ENCODE data around the gene GSTM4.
"Not testable (repeated sequence)": the region's sequence is repeated elsewhere in the genome, so short reads cannot be mapped to it uniquely, and the experiment has no call there.

The GSTM4 gene

GRCh38 chr1:109639841-109640184 is 16.1 kb upstream of the GSTM4 start:
- no peak for DNase-seq

- DNase-seq = peak; percentile 94
These were observed 15.5 kb upstream of the GSTM4 start for GRCh38 chr1:109640285-109640865.

GRCh38 chr1:109641078-109641740 is 14.7 kb upstream of the GSTM4 start:
- DNase-seq = no peak

GRCh38 chr1:109641861-109642260 is 14.0 kb upstream of the GSTM4 start:
- DNase-seq = no peak

GRCh38 chr1:109642626-109643025 is 13.3 kb upstream of the GSTM4 start:
- DNase-seq = no peak

- peak; percentile 91 for DNase-seq
These were observed 12.3 kb upstream of the GSTM4 start for GRCh38 chr1:109643385-109644230.

GRCh38 chr1:109644670-109645069 is 11.2 kb upstream of the GSTM4 start:
- no peak for DNase-seq

- DNase-seq = no peak
These were observed 6.4 kb upstream of the GSTM4 start for GRCh38 chr1:109649491-109649914.

- no peak for DNase-seq
These were observed 5.3 kb upstream of the GSTM4 start for GRCh38 chr1:109650609-109651008.

- no peak for DNase-seq
These were observed 3.5 kb upstream of the GSTM4 start for GRCh38 chr1:109652402-109652801.

- DNase-seq = no peak
These were observed 2.6 kb upstream of the GSTM4 start for GRCh38 chr1:109653306-109653705.

GRCh38 chr1:109654519-109654918 is 1.4 kb upstream of the GSTM4 start:
- no peak for DNase-seq

- DNase-seq = no peak
These were observed 1.5 kb downstream of the GSTM4 start for GRCh38 chr1:109657395-109657794.

- DNase-seq = no peak
These were observed 2.1 kb downstream of the GSTM4 start for GRCh38 chr1:109657970-109658369.

- no peak for DNase-seq
These were observed 2.7 kb downstream of the GSTM4 start for GRCh38 chr1:109658533-109659042.

- DNase-seq = no peak
These were observed 3.2 kb downstream of the GSTM4 start for GRCh38 chr1:109659145-109659544.

- no peak for DNase-seq
These were observed 4.2 kb downstream of the GSTM4 start for GRCh38 chr1:109659997-109660690.

GRCh38 chr1:109660691-109661026 is 4.8 kb downstream of the GSTM4 start:
- not testable (repeated sequence) for DNase-seq

- no peak for DNase-seq
These were observed 5.5 kb downstream of the GSTM4 start for GRCh38 chr1:109661391-109661790.

- DNase-seq = no peak
These were observed 8.8 kb downstream of the GSTM4 start for GRCh38 chr1:109664671-109665070.

- DNase-seq = peak; percentile 85
These were observed 11.7 kb downstream of the GSTM4 start, which contains the start of gene GSTM2 for GRCh38 chr1:109667452-109668122. GSTM2 (plus strand) TSS chr1:109668057; CDS start chr1:109668116, 59 bp downstream.

- DNase-seq = no peak
These were observed 12.3 kb downstream of the GSTM4 start for GRCh38 chr1:109668123-109668775.

Measured in stimulated activated CD4-positive, alpha-beta T cell treated with anti-CD3 and anti-CD28 coated beads, Interleukin-4, amount 100 ng/mL, for 24 hours (primary cell).